K562 (cell line): ENCODE results near the gene TBC1D2. TPM values are rescaled to one million over a fixed set of nuclear protein-coding genes. Genes with fewer than 3 reads are reported as not detected.
A peak's percentile ranks its signal among the peaks of the same experiment; 100 is the strongest.

Source experiments
- AFF1 ChIP-seq, 2 experiments: fragments of 450-650 bp; IDR thresholded peaks; 2 replicates each; pipeline ENCODE4 v1.6.1; 2018; ENCODE audit warnings: mild to moderate bottlenecking in 2 of 2, low read depth in 1 of 2; ENCODE audit not compliant: partially characterized antibody in 2 of 2
- EGR1 ChIP-seq: fragments of 450-650 bp; conservative IDR thresholded peaks from 2 replicates; pipeline ENCODE4 v1.6.1; 2017; ENCODE audit warnings: mild to moderate bottlenecking
- KAT7 ChIP-seq: sonication (generic); formaldehyde crosslinking; IDR thresholded peaks from 2 replicates; pipeline ENCODE4 v1.8.0; 2022; ENCODE audit warnings: missing genetic modification reagents, mild to moderate bottlenecking, borderline replicate concordance
- KLF1 ChIP-seq: fragments of 450-650 bp; IDR thresholded peaks from 2 replicates; pipeline ENCODE4 v1.6.1; 2016; ENCODE audit warnings: missing genetic modification characterization, missing compliant biosample characterization
- MTA1 ChIP-seq: fragments of 450-650 bp; IDR thresholded peaks from 2 replicates; pipeline ENCODE4 v1.6.1; 2017; ENCODE audit warnings: borderline replicate concordance
- NEUROD1 ChIP-seq: fragments of 150-350 bp; IDR thresholded peaks from 2 replicates; pipeline ENCODE4 v1.6.1; 2014; ENCODE audit warnings: borderline replicate concordance, low read length, low read depth; ENCODE audit not compliant: partially characterized antibody
- PHF20 ChIP-seq: fragments of 450-650 bp; IDR thresholded peaks from 2 replicates; pipeline ENCODE4 v1.6.1; 2018; ENCODE audit not compliant: partially characterized antibody
- SMARCE1 ChIP-seq: fragments of 450-650 bp; IDR thresholded peaks from 2 replicates; pipeline ENCODE4 v1.7.1; 2016; ENCODE audit warnings: mild to moderate bottlenecking
- SNAPC5 ChIP-seq: fragments of 250-450 bp; sonication (Bioruptor Pico); IDR thresholded peaks from 2 replicates; pipeline ENCODE4 v1.8.0; 2021; ENCODE audit warnings: moderate library complexity, mild to moderate bottlenecking, inconsistent platforms
- TGIF2 ChIP-seq: sonication (generic); formaldehyde crosslinking; IDR thresholded peaks from 2 replicates; pipeline ENCODE4 v1.8.1; 2022; ENCODE audit warnings: mild to moderate bottlenecking, missing genetic modification reagents, moderate library complexity
- ZNF253 ChIP-seq: fragments of 250-450 bp; sonication (Bioruptor Pico); conservative IDR thresholded peaks from 2 replicates; pipeline ENCODE4 v1.6.1; 2021; ENCODE audit warnings: mild to moderate bottlenecking
- ZNF518B ChIP-seq: fragments of 250-450 bp; sonication (Bioruptor Pico); IDR thresholded peaks from 2 replicates; pipeline ENCODE4 v1.5.0; 2021; ENCODE audit warnings: mild to moderate bottlenecking, moderate library complexity
- ZNF584 ChIP-seq: fragments of 200-800 bp; sonication (Bioruptor generic); IDR thresholded peaks from 2 replicates; pipeline ENCODE4 v1.6.1; 2016; ENCODE audit warnings: low read depth, mild to moderate bottlenecking, missing genetic modification characterization, missing compliant biosample characterization
- ZNF609 ChIP-seq: sonication (generic); formaldehyde crosslinking; IDR thresholded peaks from 2 replicates; pipeline ENCODE4 v1.8.1; 2023; ENCODE audit warnings: missing genetic modification reagents, mild to moderate bottlenecking, borderline replicate concordance
- ZNF785 ChIP-seq: fragments of 250-450 bp; sonication (Bioruptor Pico); IDR thresholded peaks from 2 replicates; pipeline ENCODE4 v1.4.0; 2020; ENCODE audit warnings: mild to moderate bottlenecking
- polyA plus RNA-seq, 8 experiments: library from polyadenylated mRNA; depleted of rRNA in 4 of 8; stranded (reverse) in 5 of 8; unstranded in 3 of 8; fragments of >200 nt; fragmentation: Nextera tagmentation in 2 of 8; fragmentation: Illumina TruSeq in 1 of 8; extraction: Ambion mirVana in 2 of 8; extraction: Trizol in 1 of 8; gene quantifications; 2 replicates each; pipeline versions ENCODE4 v1.2.1 to v1.2.3, GENCODE V29; 2011 to 2014; ENCODE audit warnings: inconsistent platforms in 1 of 8, missing spikeins in 1 of 8
- total RNA-seq, 7 experiments: library from RNA; depleted of rRNA in 6 of 7; stranded (reverse); fragments of >200 nt in 6 of 7; fragmentation: Illumina TruSeq in 2 of 7; extraction: Trizol in 2 of 7; gene quantifications; 2 replicates each; pipeline versions ENCODE4 v1.2.1 to v1.2.3, GENCODE V29; 2011 to 2021; ENCODE audit warnings: low replicate concordance in 1 of 7

TBC1D2 gene
- total and polyA plus RNA-seq, 9 of the 15 experiments (the other 6 are each of a cell fraction or from before 2014, with no cell fraction given), result 0.10 to 7.0 (median 2.5) TPM

- no peak for TF ChIP-seq ZNF609 (CRISPR knock-in tag)
- TF ChIP-seq SMARCE1, result peak; percentile 89; the same call in 1 of the 2 replicates
- no peak for TF ChIP-seq ZNF518B (CRISPR knock-in tag)
- TF ChIP-seq AFF1 (IDR thresholded peaks at IDR 0.05; ENCODE audit: low read depth in 1 of 2, partially characterized antibody in 2 of 2), result peak in 1 of 2 experiments; percentile 69
- 0 out of 2 replicates have a peak, but pooled peaks have one; percentile 62 for TF ChIP-seq ZNF584 (CRISPR knock-in tag)
- TF ChIP-seq SNAPC5 (CRISPR knock-in tag), result no peak
- TF ChIP-seq KLF1 (tag), result no peak
- peak; percentile 37 for TF ChIP-seq PHF20
- no peak for TF ChIP-seq ZNF253 (CRISPR knock-in tag)
- TF ChIP-seq EGR1, result peak; percentile 82
- TF ChIP-seq NEUROD1, result peak; percentile 74
- TF ChIP-seq TGIF2, result no peak
- TF ChIP-seq KAT7 (CRISPR knock-in tag), result no peak
- TF ChIP-seq ZNF785 (CRISPR knock-in tag), result no peak
- TF ChIP-seq MTA1, result no peak; the same call in 1 of the 2 replicates
Observed at GRCh38 chr9:98182069-98182820, 73.2 kb downstream of the TBC1D2 start (continued).
